HCT116 (cell line): ENCODE data around the gene DNPH1. TPM values are rescaled to one million over a fixed set of nuclear protein-coding genes. Genes with fewer than 3 reads are reported as not detected.

ENCODE experiments used
- ATAC-seq: fragments of 200-7000 bp; cut with Tn5 transposase; 2 replicates; pipeline ENCODE4 v1.9.1; 2020; ENCODE audit warnings: mild to moderate bottlenecking, moderate library complexity
- BruUV-seq: library from RNA; stranded (reverse); fragments of 400-500 nt; replicated peaks from 2 replicates; lab custom pipeline; 2021; lab: Mats Ljungman, UMichigan
- CTCF ChIA-PET: fragments of 300-600 bp; sonication (Branson Sonifier 250); formaldehyde crosslinking; loops from one replicate; lab custom pipeline; 2021; ENCODE audit warnings: antibody characterized with exemption; lab: Charles Lee
- POLR2A ChIA-PET: fragments of 300-600, 350-600 bp; sonication (Branson Sonifier 250); formaldehyde crosslinking; loops from one replicate; lab custom pipeline; 2021; ENCODE audit warnings: antibody characterized with exemption; lab: Charles Lee
- RAD21 ChIA-PET, 2 experiments: fragments of 300-600 bp; sonication (Branson Sonifier 250); formaldehyde crosslinking; loops; one replicate each; lab custom pipeline; 2023; ENCODE audit warnings: low total read pairs in 2 of 2; ENCODE audit not compliant: uncharacterized antibody in 2 of 2, unreplicated experiment in 2 of 2, low non-redundant PET in 1 of 2; lab: Charles Lee
- DNase-seq: peaks from one replicate; pipeline ENCODE4 v3.0.0-alpha.2; 2010; ENCODE audit warnings: low read depth, low spot score
- H2AFZ ChIP-seq: fragments of 200-600 bp; shearing (Covaris generic), sonication (generic); 2 replicates; pipeline ENCODE4 v1.6.1; 2017; ENCODE audit warnings: low read depth, mixed run types, mixed read lengths, antibody characterized with exemption, low read length; ENCODE audit not compliant: poor library complexity, severe bottlenecking
- H3K27ac ChIP-seq: 2 replicates; pipeline ENCODE4 v1.5.1; 2012; ENCODE audit warnings: low read depth, low read length
- H3K27me3 ChIP-seq: fragments of 200-600 bp; sonication (generic); 2 replicates; pipeline ENCODE4 v1.6.1; 2016; ENCODE audit warnings: mixed run types, low read length, mixed read lengths; ENCODE audit not compliant: insufficient read depth
- H3K36me3 ChIP-seq, 2 experiments: fragments of 200-500 bp in 1 of 2; fragments of 200-600 bp in 1 of 2; sonication (Bioruptor generic) in 1 of 2; sonication (generic) in 1 of 2; 2 replicates each; pipeline versions ENCODE4 v1.5.1 to v1.6.1; 2014 to 2016; ENCODE audit warnings: low read length in 2 of 2, inconsistent platforms in 1 of 2, mixed read lengths in 1 of 2, mixed run types in 1 of 2; ENCODE audit not compliant: insufficient read depth in 2 of 2, control insufficient read depth in 1 of 2
- H3K4me1 ChIP-seq, 2 experiments: fragments of 200-600 bp in 1 of 2; sonication (generic) in 1 of 2; 2 replicates each; pipeline versions ENCODE4 v1.5.1 to v1.6.1; 2012 to 2017; ENCODE audit warnings: low read length in 2 of 2, inconsistent platforms in 1 of 2, mild to moderate bottlenecking in 1 of 2, mixed read lengths in 1 of 2, mixed run types in 1 of 2, moderate library complexity in 1 of 2; ENCODE audit not compliant: insufficient read depth in 2 of 2, control insufficient read depth in 1 of 2
- H3K4me2 ChIP-seq: fragments of 200-600 bp; sonication (generic); 2 replicates; pipeline ENCODE4 v1.6.1; 2017; ENCODE audit warnings: mixed run types, low read length, mixed read lengths
- H3K4me3 ChIP-seq, 2 experiments: fragments of 200-600 bp in 1 of 2; sonication (generic) in 1 of 2; replicated peaks in 1 of 2; 2 replicates each; pipeline ENCODE4 v1.5.1; 2011 to 2016; ENCODE audit warnings: low read length in 2 of 2, control low read depth in 1 of 2, low read depth in 1 of 2, mild to moderate bottlenecking in 1 of 2, mixed read lengths in 1 of 2, mixed run types in 1 of 2
- H3K79me2 ChIP-seq: fragments of 200-600 bp; sonication (generic); 2 replicates; pipeline ENCODE4 v1.6.1; 2017; ENCODE audit warnings: mild to moderate bottlenecking, mixed run types, low read length, moderate library complexity, mixed read lengths; ENCODE audit not compliant: insufficient read depth
- H3K9ac ChIP-seq: fragments of 200-600 bp; sonication (generic); 2 replicates; pipeline ENCODE4 v1.6.1; 2016; ENCODE audit warnings: low read length, mixed read lengths
- H3K9me2 ChIP-seq: fragments of 200-600 bp; sonication (generic), shearing (Covaris generic); 2 replicates; pipeline ENCODE4 v1.6.1; 2017; ENCODE audit warnings: mixed run types, mild to moderate bottlenecking, moderate library complexity; ENCODE audit not compliant: insufficient read depth
- H3K9me3 ChIP-seq, 2 experiments: fragments of 200-500 bp in 1 of 2; fragments of 200-600 bp in 1 of 2; sonication (Bioruptor generic) in 1 of 2; sonication (generic) in 1 of 2; 2 replicates each; pipeline ENCODE4 v1.6.1; 2014 to 2017; ENCODE audit warnings: low read length in 2 of 2, mixed read lengths in 2 of 2, inconsistent platforms in 1 of 2, low read depth in 1 of 2, mild to moderate bottlenecking in 1 of 2, mixed run types in 1 of 2, moderate library complexity in 1 of 2; ENCODE audit not compliant: control insufficient read depth in 1 of 2, insufficient read depth in 1 of 2
- H4K20me1 ChIP-seq: fragments of 200-600 bp; sonication (generic), shearing (Covaris generic); 2 replicates; pipeline ENCODE4 v1.6.1; 2017; ENCODE audit warnings: mixed run types, mild to moderate bottlenecking, moderate library complexity; ENCODE audit not compliant: insufficient read depth
- CBX3 ChIP-seq: IDR thresholded peaks from 2 replicates; pipeline ENCODE4 v1.6.1; 2012; ENCODE audit warnings: low read depth
- CEBPB ChIP-seq: IDR thresholded peaks from 2 replicates; pipeline ENCODE4 v1.6.1; 2012; ENCODE audit warnings: low read depth
- EGR1 ChIP-seq: IDR thresholded peaks from 2 replicates; pipeline ENCODE4 v1.6.1; 2012; ENCODE audit warnings: low read depth
- ELF1 ChIP-seq: IDR thresholded peaks from 2 replicates; pipeline ENCODE4 v1.6.1; 2012; ENCODE audit warnings: low read depth, borderline replicate concordance
- FOSL1 ChIP-seq: IDR thresholded peaks from 2 replicates; pipeline ENCODE4 v1.6.1; 2012; ENCODE audit warnings: low read depth
- POLR2A ChIP-seq: IDR thresholded peaks from 2 replicates; pipeline ENCODE4 v1.7.0; 2011; ENCODE audit warnings: borderline replicate concordance; ENCODE audit not compliant: insufficient read depth, insufficient read length; ENCODE audit errors: extremely low read depth
- POLR2AphosphoS5 ChIP-seq: IDR thresholded peaks from 2 replicates; pipeline ENCODE4 v1.6.1; 2011; ENCODE audit warnings: mild to moderate bottlenecking, low read depth, low read length, moderate library complexity
- RAD21 ChIP-seq: IDR thresholded peaks from 2 replicates; pipeline ENCODE4 v1.6.1; 2012; ENCODE audit warnings: low read depth, mild to moderate bottlenecking
- SIN3A ChIP-seq: IDR thresholded peaks from 2 replicates; pipeline ENCODE4 v1.6.1; 2012; ENCODE audit warnings: low read depth
- SP1 ChIP-seq: IDR thresholded peaks from 2 replicates; pipeline ENCODE4 v1.6.1; 2012; ENCODE audit warnings: low read depth
- SRF ChIP-seq: IDR thresholded peaks from 2 replicates; pipeline ENCODE4 v1.6.1; 2012; ENCODE audit warnings: low read depth
- ZFX ChIP-seq: fragments of 450-650 bp; IDR thresholded peaks from 2 replicates; pipeline ENCODE4 v1.6.1; 2017
- ZNF274 ChIP-seq: fragments of 200-500 bp; sonication (Bioruptor generic); IDR thresholded peaks from 2 replicates; pipeline ENCODE4 v1.6.1; 2014; ENCODE audit warnings: mild to moderate bottlenecking, low read depth, low read length, inconsistent platforms
- intact Hi-C: fragments of 100-400 bp; cut with micrococcal nuclease; formaldehyde crosslinking; loops from 2 replicates; pipeline ENCODE4 v1.10.0; 2022
- total RNA-seq: library from RNA; stranded (reverse); gene quantifications from one replicate; pipeline ENCODE4 v1.2.1, GENCODE V29; 2021; ENCODE audit not compliant: unreplicated experiment
- TF ChIP-seq, protein P1 (sequence below): IDR thresholded peaks from 2 replicates; pipeline ENCODE4 v1.6.1; 2012; ENCODE audit warnings: low read depth
- TF ChIP-seq, protein P2 (sequence below): IDR thresholded peaks from 2 replicates; pipeline ENCODE4 v1.6.1; 2011; ENCODE audit warnings: mild to moderate bottlenecking, low read length, moderate library complexity; ENCODE audit not compliant: insufficient replicate concordance; ENCODE audit errors: extremely low read depth
- TF ChIP-seq, protein P3 (sequence below): IDR thresholded peaks from 2 replicates; pipeline ENCODE4 v1.6.1; 2012

Gene DNPH1
- total RNA-seq, 1 experiment from 2014 or later = 117 TPM

DNA sequence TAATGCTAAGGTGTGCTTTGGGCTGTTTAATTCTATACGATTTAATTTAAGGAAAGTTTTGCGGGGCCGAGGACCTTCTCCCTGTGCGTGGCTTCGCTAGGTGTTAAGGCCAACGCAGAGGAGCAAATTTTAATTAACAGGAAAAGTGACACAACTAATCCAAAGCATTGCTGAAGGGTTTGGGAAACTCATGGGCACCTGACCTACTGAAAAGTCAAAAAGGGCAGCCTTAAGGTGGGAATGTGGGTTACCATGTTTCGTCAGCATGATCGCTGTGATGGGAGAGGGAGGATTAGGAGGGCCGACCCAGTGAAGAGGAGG lies 47.7 kb downstream of the DNPH1 start:
- H3K79me2 ChIP-seq = peaks cover 6% of the 10 kb centered on the region
- no peaks in the 10 kb centered on the region for H3K9me2 ChIP-seq
- intact Hi-C loops = no loop called here
- H3K9me3 ChIP-seq = no peaks in the 10 kb centered on the region
- H3K9ac ChIP-seq = peak overlapping the region; percentile 76
- H3K4me1 ChIP-seq = peaks cover 2 to 28% of the 10 kb centered on the region in 2 experiments; a peak in 3 of 4 replicates
- RAD21 ChIA-PET = no interaction called here
- ATAC-seq (no peak), DNase-seq (no peak)
- no peaks in the 10 kb centered on the region for H4K20me1 ChIP-seq
- no peaks in the 10 kb centered on the region for H3K27me3 ChIP-seq
- H3K4me3 ChIP-seq = peak overlapping the region; percentile 78 to 92
- CTCF ChIA-PET = interaction anchor here (1.0 kb wide), 1 partner anchor 48 kb away, joined by 6 read pairs; the partner anchor contains the start of gene DNPH1
- TF ChIP-seq SIN3A = no peak
- no peak for TF ChIP-seq CBX3
- TF ChIP-seq FOSL1 = no peak
- H2AFZ ChIP-seq = no peak overlapping the region
- H3K4me2 ChIP-seq = peak overlapping the region; percentile 86
- BruUV-seq = TSS peak; percentile 95
- H3K36me3 ChIP-seq = peaks cover 9 to 17% of the 10 kb centered on the region in 2 experiments; a peak in 3 of 4 replicates
- POLR2A ChIA-PET = interaction anchor here (0.8 to 1.0 kb wide), 2 partner anchors 10 to 11 kb away, joined by 3 to 5 read pairs; no protein-coding TSS in a partner anchor
- peak overlapping the region; percentile 65 for H3K27ac ChIP-seq

DNA sequence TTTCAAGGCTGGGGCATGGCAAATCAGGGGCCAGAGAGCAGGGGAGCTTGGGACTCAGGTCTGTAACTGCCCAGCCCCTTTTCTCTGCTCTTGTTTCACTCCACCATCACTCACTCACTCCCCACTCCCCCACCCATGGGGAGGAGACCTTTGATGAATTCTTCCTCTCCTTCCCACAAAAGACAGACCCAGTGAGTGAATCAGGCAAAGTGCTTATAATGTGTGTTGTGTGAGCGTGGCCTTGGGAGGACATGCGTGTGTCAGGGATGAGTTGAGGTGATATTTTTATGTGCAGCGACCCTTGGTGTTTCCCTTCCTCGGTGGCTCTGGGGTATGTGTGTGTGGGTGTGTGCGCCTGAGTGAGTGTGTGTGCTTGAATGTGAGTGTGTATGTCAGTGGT lies 48.3 kb downstream of the DNPH1 start:
- Histone ChIP-seq H3K27me3 (no peaks in the 10 kb centered on the region), H3K4me2 (peak overlapping the region; percentile 86), H3K79me2 (peaks cover 11% of the 10 kb centered on the region), H2AFZ (no peak overlapping the region), H3K4me1 (peaks cover 2 to 28% of the 10 kb centered on the region in 2 experiments; a peak in 3 of 4 replicates), H4K20me1 (no peaks in the 10 kb centered on the region), H3K27ac (peak overlapping the region; percentile 65), H3K9me2 (no peaks in the 10 kb centered on the region), H3K9ac (peak overlapping the region; percentile 76; the same call in 1 of the 2 replicates), H3K4me3 (peak overlapping the region; percentile 78 to 92; a peak in 3 of 4 replicates), H3K36me3 (peaks cover 15 to 23% of the 10 kb centered on the region in 2 experiments; a peak in 3 of 4 replicates), H3K9me3 (no peaks in the 10 kb centered on the region)
- no TSS peak for BruUV-seq
- RAD21 ChIA-PET = no interaction called here
- intact Hi-C loops = no loop called here
- POLR2A ChIA-PET = interaction anchor here (0.5 kb wide), 1 partner anchor 300 kb away, joined by 6 read pairs; no protein-coding TSS in a partner anchor
- DNase-seq (no peak), ATAC-seq (no peak)
- CTCF ChIA-PET = no interaction called here
- TF ChIP-seq ZFX (no peak), FOSL1 (no peak), SIN3A (no peak), CBX3 (no peak), EGR1 (no peak), ELF1 (no peak), SP1 (no peak), POLR2A (no peak), CEBPB (no peak), ZNF274 (no peak), SRF (no peak), POLR2AphosphoS5 (no peak), RAD21 (no peak)
- TF ChIP-seq, protein P1, sequence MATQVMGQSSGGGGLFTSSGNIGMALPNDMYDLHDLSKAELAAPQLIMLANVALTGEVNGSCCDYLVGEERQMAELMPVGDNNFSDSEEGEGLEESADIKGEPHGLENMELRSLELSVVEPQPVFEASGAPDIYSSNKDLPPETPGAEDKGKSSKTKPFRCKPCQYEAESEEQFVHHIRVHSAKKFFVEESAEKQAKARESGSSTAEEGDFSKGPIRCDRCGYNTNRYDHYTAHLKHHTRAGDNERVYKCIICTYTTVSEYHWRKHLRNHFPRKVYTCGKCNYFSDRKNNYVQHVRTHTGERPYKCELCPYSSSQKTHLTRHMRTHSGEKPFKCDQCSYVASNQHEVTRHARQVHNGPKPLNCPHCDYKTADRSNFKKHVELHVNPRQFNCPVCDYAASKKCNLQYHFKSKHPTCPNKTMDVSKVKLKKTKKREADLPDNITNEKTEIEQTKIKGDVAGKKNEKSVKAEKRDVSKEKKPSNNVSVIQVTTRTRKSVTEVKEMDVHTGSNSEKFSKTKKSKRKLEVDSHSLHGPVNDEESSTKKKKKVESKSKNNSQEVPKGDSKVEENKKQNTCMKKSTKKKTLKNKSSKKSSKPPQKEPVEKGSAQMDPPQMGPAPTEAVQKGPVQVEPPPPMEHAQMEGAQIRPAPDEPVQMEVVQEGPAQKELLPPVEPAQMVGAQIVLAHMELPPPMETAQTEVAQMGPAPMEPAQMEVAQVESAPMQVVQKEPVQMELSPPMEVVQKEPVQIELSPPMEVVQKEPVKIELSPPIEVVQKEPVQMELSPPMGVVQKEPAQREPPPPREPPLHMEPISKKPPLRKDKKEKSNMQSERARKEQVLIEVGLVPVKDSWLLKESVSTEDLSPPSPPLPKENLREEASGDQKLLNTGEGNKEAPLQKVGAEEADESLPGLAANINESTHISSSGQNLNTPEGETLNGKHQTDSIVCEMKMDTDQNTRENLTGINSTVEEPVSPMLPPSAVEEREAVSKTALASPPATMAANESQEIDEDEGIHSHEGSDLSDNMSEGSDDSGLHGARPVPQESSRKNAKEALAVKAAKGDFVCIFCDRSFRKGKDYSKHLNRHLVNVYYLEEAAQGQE = no peak
- TF ChIP-seq, protein P2, sequence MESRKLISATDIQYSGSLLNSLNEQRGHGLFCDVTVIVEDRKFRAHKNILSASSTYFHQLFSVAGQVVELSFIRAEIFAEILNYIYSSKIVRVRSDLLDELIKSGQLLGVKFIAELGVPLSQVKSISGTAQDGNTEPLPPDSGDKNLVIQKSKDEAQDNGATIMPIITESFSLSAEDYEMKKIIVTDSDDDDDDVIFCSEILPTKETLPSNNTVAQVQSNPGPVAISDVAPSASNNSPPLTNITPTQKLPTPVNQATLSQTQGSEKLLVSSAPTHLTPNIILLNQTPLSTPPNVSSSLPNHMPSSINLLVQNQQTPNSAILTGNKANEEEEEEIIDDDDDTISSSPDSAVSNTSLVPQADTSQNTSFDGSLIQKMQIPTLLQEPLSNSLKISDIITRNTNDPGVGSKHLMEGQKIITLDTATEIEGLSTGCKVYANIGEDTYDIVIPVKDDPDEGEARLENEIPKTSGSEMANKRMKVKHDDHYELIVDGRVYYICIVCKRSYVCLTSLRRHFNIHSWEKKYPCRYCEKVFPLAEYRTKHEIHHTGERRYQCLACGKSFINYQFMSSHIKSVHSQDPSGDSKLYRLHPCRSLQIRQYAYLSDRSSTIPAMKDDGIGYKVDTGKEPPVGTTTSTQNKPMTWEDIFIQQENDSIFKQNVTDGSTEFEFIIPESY = no peak
- TF ChIP-seq, protein P3, sequence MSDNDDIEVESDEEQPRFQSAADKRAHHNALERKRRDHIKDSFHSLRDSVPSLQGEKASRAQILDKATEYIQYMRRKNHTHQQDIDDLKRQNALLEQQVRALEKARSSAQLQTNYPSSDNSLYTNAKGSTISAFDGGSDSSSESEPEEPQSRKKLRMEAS = no peak
